ENCODE results near the gene CKMT2.

DNA sequence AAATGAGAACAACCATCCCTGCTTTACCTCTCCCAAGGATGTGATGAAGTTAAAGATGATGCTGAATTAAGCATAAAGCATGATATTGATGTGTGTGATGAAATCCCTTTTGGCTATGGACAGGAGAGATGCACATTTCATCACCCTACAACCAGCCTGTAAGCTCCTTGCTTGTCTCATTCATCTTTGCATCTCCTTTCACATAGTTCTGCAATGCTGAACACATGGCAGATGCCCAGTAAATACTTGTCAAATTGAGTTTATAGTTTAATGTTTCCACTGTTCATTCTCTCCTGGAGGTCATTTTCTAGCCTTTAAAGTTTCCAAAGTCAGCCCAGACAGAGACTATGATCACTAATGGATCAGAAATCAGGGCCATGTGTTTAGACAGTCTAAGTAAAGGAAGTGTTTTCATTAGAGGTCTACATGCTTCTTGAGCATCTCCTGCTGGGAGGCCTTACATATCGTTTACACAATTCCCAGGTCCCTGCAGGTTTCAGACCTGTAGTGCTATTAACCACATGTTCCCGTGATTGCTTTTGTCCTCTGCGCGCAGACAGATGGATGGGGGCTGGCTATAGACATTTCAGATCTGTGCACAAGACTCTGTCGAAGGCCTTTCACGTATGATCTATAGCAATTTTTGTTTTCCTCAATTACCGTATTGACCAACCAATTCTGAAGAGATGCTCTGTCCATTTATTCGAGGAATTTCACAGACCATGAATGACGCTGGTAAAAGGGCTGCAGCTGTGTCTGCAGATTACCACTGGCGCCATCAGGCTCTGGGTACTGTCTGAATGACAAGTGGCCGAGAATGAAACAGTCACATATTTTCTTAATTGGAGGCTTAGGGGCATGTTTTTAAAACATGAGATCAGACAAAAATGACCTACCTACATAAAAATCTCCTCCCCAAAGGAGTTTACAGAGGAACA, 49.0 kb upstream of the CKMT2 start:
- TF ChIP-seq, protein P1, sequence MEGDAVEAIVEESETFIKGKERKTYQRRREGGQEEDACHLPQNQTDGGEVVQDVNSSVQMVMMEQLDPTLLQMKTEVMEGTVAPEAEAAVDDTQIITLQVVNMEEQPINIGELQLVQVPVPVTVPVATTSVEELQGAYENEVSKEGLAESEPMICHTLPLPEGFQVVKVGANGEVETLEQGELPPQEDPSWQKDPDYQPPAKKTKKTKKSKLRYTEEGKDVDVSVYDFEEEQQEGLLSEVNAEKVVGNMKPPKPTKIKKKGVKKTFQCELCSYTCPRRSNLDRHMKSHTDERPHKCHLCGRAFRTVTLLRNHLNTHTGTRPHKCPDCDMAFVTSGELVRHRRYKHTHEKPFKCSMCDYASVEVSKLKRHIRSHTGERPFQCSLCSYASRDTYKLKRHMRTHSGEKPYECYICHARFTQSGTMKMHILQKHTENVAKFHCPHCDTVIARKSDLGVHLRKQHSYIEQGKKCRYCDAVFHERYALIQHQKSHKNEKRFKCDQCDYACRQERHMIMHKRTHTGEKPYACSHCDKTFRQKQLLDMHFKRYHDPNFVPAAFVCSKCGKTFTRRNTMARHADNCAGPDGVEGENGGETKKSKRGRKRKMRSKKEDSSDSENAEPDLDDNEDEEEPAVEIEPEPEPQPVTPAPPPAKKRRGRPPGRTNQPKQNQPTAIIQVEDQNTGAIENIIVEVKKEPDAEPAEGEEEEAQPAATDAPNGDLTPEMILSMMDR (IDR thresholded peaks at IDR 0.05) = no peak
- no peak for TF ChIP-seq ZFX (IDR thresholded peaks at IDR 0.05; ENCODE audit: borderline replicate concordance)

Measured in 22Rv1 (cell line).